ENCODE measurements around the gene LRRC4.
A peak's percentile ranks its signal among the peaks of the same experiment; 100 is the strongest.

Gene LRRC4

GRCh38 chr7:128019288-128019687 lies 11.9 kb downstream of the LRRC4 start (continued):
- TF ChIP-seq ZSCAN30 (tag by site-specific recombination; IDR thresholded peaks at IDR 0.05) (no peak), ZNF530 (tag by site-specific recombination; IDR thresholded peaks at IDR 0.05; ENCODE audit: low read depth) (no peak), ZSCAN16 (tag by site-specific recombination; IDR thresholded peaks at IDR 0.05) (no peak), GLIS1 (tag by site-specific recombination; IDR thresholded peaks at IDR 0.05) (no peak), ZNF398 (tag by site-specific recombination; IDR thresholded peaks at IDR 0.05) (no peak)

GRCh38 chr7:128017862-128018845 lies 13.1 kb downstream of the LRRC4 start:
- ChIA-PET POLR2A (no interaction called here), CTCF (interaction anchor here (0.7 to 2.2 kb wide), 5 partner anchors 8 to 1039 kb away, joined by 3 to 6 read pairs (median 3); no protein-coding TSS in a partner anchor)
- Histone ChIP-seq H3K9me3 (ENCODE audit: control insufficient read depth, insufficient read depth, low read depth, low read length) (no peaks in the 10 kb centered on the region), H3K27ac (ENCODE audit: extremely low read depth, low read depth, low read length) (no peak overlapping the region), H3K4me1 (ENCODE audit: control insufficient read depth, insufficient read depth, low read length) (no peaks in the 10 kb centered on the region), H3K36me3 (ENCODE audit: control insufficient read depth in 2 of 2, insufficient read depth in 1 of 2, low read length in 2 of 2) (peaks cover 0 to 5% of the 10 kb centered on the region in 2 experiments; a peak in 1 of 3 replicates), H3K4me3 (ENCODE audit: low read depth, low read length) (no peak overlapping the region)
- no peak for TF ChIP-seq PRDM4 (tag by site-specific recombination; IDR thresholded peaks at IDR 0.05)
- TF ChIP-seq ZIC2 (tag by site-specific recombination; IDR thresholded peaks at IDR 0.05), result peak; percentile 20
- TF ChIP-seq REST (tag by site-specific recombination; IDR thresholded peaks at IDR 0.05), result no peak
- no peak for TF ChIP-seq ZNF624 (tag by site-specific recombination; IDR thresholded peaks at IDR 0.05)

- ChIA-PET POLR2A (no interaction called here), CTCF (interaction anchor here (0.7 to 2.2 kb wide), 4 partner anchors 9 to 1038 kb away, joined by 3 to 6 read pairs (median 3); no protein-coding TSS in a partner anchor)
- peak; percentile 67 for TF ChIP-seq PRDM10 (tag by site-specific recombination; IDR thresholded peaks at IDR 0.05)
- TF ChIP-seq ZSCAN16 (tag by site-specific recombination; IDR thresholded peaks at IDR 0.05), result no peak
- Histone ChIP-seq H3K27ac (ENCODE audit: extremely low read depth, low read depth, low read length) (no peak overlapping the region), H3K4me3 (ENCODE audit: low read depth, low read length) (no peak overlapping the region), H3K36me3 (ENCODE audit: control insufficient read depth in 2 of 2, insufficient read depth in 1 of 2, low read length in 2 of 2) (peaks cover 0 to 5% of the 10 kb centered on the region in 2 experiments; a peak in 1 of 3 replicates), H3K9me3 (ENCODE audit: control insufficient read depth, insufficient read depth, low read depth, low read length) (no peaks in the 10 kb centered on the region), H3K4me1 (ENCODE audit: control insufficient read depth, insufficient read depth, low read length) (no peaks in the 10 kb centered on the region)
Measured at GRCh38 chr7:128017460-128017859, 13.8 kb downstream of the LRRC4 start.

Measured in HEK293 (cell line).